Measurements from ENCODE around the gene CXCL5.
"Not testable (repeated sequence)": the region's sequence is repeated elsewhere in the genome, so short reads cannot be mapped to it uniquely, and the experiment has no call there.

The CXCL5 gene

GRCh38 chr4:73964862-73965611 is 33.4 kb downstream of the CXCL5 start:
- no peak for DNase-seq

- DNase-seq = no peak
Observed at GRCh38 chr4:73962724-73963123, 35.8 kb downstream of the CXCL5 start.

- DNase-seq = not testable (repeated sequence)
Observed at GRCh38 chr4:73959041-73959440, 39.4 kb downstream of the CXCL5 start.

GRCh38 chr4:73952352-73952751 is 46.1 kb downstream of the CXCL5 start:
- DNase-seq = no peak

- DNase-seq = not testable (repeated sequence)
Observed at GRCh38 chr4:73950376-73950920, 48.0 kb downstream of the CXCL5 start.

- no peak for DNase-seq
Observed at GRCh38 chr4:73948990-73949706, 49.3 kb downstream of the CXCL5 start.

GRCh38 chr4:73948291-73948690 is 50.2 kb downstream of the CXCL5 start:
- DNase-seq = no peak

GRCh38 chr4:73947239-73947985 is 51.1 kb downstream of the CXCL5 start:
- no peak for DNase-seq

GRCh38 chr4:73945674-73946449 is 52.6 kb downstream of the CXCL5 start:
- DNase-seq = no peak

Data from activated CD8-positive, alpha-beta memory T cell treated with anti-CD3 and anti-CD28 coated beads, Interleukin-2, amount 50 U/mL, for 4 hours (primary cell).